Measurements from ENCODE around the gene RGS13.
"Not testable (repeated sequence)": the region's sequence is repeated elsewhere in the genome, so short reads cannot be mapped to it uniquely, and the experiment has no call there.

The RGS13 gene

DNA sequence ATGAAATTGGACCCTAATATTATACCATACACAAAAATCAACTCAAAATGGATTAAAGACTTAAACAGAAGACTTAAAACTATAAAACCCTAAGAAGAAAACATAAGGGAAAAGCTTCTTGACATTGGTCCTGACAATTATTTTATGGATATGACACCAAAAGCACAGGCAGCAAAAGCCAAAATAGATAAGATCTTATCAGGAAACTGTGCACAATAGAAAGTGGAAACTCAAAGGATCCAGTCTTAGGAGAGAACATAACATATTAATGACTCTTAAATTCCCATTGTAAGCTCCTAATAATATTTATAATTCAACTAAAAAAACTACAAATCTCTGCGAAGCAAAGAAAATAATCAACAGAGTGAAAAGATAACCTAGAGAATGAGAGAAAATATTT is 39.8 kb downstream of the RGS13 start:
- no peak for DNase-seq (ENCODE audit: low read depth, low spot score)

DNA sequence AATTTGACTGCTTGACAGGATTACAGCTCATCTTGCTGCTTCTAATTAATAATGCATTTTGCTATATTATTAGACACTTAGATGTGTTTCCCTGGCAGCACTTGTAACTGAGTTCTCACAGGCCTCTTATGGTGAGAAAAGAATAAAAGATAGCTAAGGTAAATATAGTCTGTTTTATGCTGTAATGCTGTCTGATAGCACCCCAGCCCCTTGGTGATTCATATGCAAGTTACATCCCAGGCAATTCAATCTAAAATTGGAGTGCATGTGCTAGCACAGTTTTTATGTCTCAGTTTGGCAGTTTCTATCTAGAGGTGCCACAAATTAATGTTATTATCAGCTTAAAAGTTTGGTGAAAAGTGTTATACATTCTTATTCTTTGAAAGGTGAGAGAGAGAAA is 42.2 kb downstream of the RGS13 start:
- DNase-seq (ENCODE audit: low read depth, low spot score), result no peak

DNA sequence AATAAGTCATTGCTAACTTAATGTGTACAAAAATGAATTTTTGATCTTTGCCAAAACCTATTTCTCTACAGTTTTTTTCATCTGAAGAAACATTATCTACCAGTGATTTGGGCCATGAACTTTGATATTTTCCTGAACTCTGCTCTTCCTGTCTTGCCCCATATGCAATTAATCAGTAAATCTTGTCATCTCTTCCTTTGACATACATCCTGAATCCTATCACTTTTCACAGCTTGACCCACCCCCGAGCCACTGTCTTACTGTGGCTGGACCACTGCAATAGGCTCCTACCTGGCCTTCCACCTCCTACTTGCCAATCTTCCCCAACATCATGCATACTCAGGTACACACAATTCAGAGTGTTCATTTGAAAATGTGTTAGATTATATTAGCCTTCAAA is 46.4 kb downstream of the RGS13 start:
- DNase-seq (ENCODE audit: low read depth, low spot score), result no peak

DNA sequence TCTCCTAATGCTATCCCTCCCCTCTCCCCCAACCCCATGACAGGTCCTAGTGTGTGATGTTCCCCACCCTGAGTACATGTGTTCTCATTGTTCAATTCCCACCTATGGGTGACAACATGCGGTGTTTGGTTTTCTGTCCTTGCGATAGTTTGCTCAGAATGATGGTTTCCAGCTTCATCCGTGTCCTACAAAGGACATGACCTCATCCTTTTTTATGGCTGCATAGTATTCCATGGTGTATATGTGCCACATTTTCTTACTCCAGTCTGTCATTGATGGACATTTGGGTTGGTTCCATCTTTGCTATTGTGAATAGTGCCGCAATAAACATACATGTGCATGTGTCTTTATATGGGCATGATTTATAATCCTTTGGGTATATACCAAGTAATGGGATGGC is 47.1 kb downstream of the RGS13 start:
- DNase-seq (ENCODE audit: low read depth, low spot score), result not testable (repeated sequence)

GRCh38 chr1:192689459-192689858 is 53.5 kb downstream of the RGS13 start:
- no peak for DNase-seq (ENCODE audit: low read depth, low spot score)

GRCh38 chr1:192691041-192691440 is 55.1 kb downstream of the RGS13 start:
- DNase-seq (ENCODE audit: low read depth, low spot score), result no peak

DNA sequence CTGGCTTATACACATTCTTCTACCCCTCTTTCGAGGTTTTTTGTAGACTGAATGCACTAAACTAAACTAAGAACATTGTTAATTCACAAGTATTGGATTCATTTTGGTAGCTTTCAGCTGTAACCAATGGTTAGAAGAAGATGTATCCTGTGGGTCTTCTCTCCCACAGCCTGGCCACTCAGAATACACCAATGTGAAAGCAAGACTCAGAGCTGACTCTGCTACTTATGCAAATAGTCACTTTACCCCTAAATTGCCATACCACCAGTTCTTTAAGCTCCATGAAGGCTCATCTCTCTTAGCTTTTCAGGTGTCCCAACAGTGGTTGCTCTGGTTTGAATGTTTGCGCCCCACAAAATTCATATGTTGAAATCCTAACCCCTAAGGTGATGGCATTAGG is 60.1 kb downstream of the RGS13 start:
- DNase-seq (ENCODE audit: low read depth, low spot score), result no peak

GRCh38 chr1:192697771-192698170 is 61.8 kb downstream of the RGS13 start:
- DNase-seq (ENCODE audit: low read depth, low spot score), result no peak

DNA sequence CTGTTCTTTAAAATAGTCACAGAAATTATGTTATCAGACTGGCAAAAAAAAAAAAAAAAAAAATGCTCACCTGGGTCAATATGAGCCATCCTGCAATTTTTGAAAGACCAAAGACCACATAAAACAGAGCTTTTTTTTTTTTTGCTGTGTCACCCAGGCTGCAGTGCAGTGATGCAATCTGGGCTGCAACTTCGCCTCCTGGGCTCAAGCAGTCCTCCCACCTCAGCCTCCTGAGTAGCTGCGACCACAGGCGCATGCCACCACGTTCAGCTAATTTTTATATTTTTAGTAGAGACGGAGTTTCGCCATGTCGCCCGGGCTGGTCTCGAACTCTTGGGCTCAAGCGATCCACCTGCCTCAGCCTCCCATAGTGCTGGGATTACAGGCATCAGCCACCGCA is 62.8 kb downstream of the RGS13 start:
- no peak for DNase-seq (ENCODE audit: low read depth, low spot score)

DNA sequence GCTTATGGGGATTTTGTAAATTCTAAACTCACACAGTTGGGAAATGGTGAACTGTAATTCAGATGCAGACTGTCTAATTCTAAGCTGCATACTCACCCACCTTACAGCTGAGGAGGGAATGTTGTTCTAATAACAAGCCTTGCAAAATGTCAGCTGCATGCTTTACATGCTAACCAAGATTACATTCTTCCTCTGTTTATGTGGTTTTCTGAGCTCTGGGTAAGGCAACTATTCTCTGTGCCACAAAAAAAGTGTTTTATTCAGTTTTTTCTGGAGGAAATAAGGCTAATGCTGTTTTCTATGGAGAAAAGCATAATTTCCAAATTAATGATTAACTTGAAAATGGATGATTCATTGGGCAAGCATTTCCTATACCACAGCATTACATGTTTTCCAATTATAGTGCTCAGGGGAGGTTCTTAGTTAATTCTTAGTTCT is 64.9 kb downstream of the RGS13 start:
- DNase-seq (ENCODE audit: low read depth, low spot score), result peak; percentile 18

GRCh38 chr1:192702212-192702902 is 66.4 kb downstream of the RGS13 start:
- no peak for DNase-seq (ENCODE audit: low read depth, low spot score)

DNA sequence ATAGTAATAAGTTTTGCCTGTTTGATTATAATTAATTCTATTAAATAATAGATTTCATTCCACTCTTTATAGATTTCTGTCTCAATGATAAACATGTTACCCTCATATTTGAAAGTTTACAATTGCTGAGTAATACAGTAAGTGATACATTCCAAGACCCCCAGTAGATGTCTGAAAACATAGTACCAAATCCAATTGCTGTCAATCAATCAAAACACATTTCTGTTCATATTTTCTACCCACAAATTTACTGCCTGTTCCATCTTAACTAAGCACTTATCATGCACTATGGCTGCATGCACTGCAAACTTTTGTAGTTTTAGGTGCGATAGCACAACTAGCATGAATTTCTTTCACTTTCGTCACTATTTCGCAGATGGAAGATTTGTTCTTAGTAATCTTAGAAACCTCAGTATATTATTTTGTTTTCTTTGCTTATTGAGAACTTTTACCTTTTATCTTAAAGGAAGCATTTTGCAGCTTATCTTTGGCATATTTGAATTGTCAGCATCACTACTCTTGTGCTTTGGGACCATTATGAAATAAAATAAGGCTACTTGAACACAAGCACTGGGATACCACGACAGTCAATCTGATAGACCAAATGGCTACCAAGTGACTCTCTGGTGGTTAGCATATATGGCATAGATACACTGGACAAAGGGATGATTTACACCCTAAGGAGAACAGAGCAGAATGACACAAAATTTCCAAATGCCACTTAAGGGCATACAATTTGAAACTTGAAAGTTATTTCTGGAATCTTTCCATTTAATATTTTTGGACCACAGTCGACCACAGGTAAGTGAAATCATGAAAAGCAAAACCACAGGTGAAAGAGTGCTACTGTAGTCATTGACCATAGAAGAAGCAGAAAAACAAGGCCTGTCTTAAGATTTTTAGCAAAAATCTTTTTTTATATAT is 67.6 kb downstream of the RGS13 start:
- DNase-seq (ENCODE audit: low read depth, low spot score), result no peak

DNA sequence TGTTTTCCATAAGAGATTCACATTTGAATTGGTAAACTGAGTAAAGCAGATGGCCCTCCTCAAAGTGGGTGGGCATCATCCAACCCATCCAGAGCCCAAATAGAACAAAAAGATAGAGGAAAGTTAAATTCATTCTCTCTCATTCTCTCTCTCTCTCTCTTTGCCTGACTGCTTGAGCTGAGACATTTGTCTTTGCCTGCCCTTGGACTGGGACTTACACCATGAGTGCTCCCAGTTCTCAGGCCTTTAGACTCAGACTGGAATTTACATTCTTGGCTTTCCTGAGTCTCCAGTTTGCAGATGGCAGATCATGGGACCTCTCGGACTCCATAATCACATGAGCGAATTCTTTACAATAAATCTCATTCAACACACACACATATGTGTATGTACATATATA is 69.6 kb downstream of the RGS13 start:
- DNase-seq (ENCODE audit: low read depth, low spot score), result no peak

GRCh38 chr1:192706936-192707335 is 71.0 kb downstream of the RGS13 start:
- DNase-seq (ENCODE audit: low read depth, low spot score), result no peak

GRCh38 chr1:192707978-192708547 is 72.1 kb downstream of the RGS13 start:
- no peak for DNase-seq (ENCODE audit: low read depth, low spot score)

DNA sequence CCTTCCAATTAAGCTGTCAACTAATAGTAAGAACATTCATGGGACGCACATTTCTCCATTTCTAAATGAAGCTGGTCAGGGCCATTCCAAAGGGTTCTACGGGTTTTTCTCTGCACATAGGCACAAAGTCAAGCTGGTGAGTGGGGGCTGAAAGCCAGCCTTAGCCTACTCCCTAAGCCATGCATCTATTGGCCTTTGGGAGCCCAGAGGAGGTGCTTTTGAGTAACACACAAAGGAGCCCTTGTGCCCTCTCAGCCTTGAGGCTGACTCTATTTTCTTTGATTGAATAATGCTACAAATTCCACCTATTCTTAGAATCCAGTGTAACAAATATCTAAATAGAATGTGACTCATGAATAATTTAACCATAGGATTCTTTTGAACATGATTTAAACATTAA is 73.6 kb downstream of the RGS13 start:
- DNase-seq (ENCODE audit: low read depth, low spot score), result no peak

Measured in brain pericyte (primary cell).